HG03103 (cell line): ENCODE data around the gene ZNF436.

Experiments
- ATAC-seq: cut with Tn5 transposase; IDR thresholded peaks from one replicate; pipeline ENCODE4 v1.9.1; 2021; ENCODE audit warnings: low read depth; ENCODE audit not compliant: unreplicated experiment

ZNF436 gene

DNA sequence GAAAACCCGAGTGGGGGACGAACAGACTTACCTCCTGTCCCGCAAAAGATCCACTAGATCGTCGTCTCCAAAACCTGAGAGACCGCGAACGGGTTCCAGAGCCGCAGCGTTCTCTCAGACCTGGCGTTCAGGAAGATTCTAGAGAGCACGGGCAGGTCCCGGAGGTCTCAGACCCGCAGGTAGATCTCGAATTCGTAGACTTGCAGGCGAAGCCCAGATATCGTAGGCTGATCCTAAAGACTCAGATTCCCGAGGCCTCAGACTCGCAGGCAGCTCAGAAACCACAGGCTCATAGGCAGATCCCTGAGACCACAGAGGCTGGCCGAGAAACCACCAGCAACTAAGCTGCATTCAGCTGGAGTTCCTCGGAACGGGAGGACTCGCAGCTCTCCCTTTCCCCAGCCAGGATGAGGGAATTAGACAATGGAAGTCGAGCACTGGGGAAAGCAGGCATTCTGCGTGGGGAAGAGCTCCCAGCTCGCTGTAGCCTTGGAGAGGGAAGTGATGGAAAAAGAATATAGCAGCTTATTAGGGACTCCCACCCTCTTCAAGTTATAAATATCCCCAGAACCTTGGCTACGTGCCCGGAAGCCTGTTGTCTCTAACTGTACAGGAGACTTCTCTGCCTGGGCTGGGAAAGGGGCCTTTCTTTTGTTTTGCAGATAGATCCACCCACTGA is at the start of gene ZNF436:
Gene ZNF436, minus strand, starts transcription at position 502 of the 679 bp plus-strand sequence. CDS start 1,831 bp downstream, outside the sequence.
- no peak for ATAC-seq

DNA sequence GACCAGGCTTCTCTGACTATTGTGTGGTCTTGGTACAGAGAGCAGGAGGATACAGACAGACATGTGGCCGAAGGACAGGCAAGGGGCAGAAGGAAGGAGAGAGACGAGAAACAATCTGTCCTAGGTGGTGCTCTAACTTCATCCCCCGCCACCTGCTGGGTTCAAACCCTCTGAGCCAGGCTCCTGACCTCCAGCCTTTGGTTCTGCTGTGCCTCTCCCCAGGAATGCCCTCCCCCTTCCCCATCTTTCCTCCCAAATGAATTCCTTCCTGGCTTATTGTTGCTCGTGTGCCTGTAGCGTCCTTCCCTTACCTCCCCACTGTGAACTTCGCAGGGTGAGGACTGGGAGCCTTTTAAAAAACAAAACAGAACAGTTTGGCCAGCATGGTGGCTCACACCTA is 49.5 kb upstream of the ZNF436 start:
- ATAC-seq = no peak

- no peak for ATAC-seq
Observed at GRCh38 chr1:23417570-23417969, 47.9 kb upstream of the ZNF436 start.

DNA sequence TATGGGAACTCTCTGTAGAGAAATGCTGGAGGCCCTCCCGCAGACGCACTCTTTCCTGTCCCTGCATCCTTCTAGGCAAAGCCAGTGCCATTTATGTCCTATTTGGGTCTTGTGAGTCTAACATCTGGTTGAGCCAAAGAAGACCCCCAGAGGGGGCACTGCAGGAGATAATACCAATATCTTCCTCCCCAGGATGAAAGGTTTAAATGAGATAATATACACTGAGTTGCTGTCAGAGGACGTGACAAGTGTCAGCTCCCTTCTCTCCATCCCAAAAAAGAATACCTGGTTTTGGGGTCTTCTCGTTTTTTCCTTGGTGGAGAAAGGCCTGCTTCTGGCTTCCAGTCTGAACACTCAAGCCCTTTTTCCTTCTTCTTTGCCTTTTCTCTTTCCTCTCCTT is 47.3 kb upstream of the ZNF436 start:
- ATAC-seq = no peak

GRCh38 chr1:23408797-23409290 is 39.2 kb upstream of the ZNF436 start:
- no peak for ATAC-seq

- ATAC-seq = no peak
Observed at GRCh38 chr1:23407016-23407630, 37.5 kb upstream of the ZNF436 start.

GRCh38 chr1:23405946-23406345 is 36.3 kb upstream of the ZNF436 start:
- ATAC-seq = no peak

GRCh38 chr1:23403735-23404486 is 34.3 kb upstream of the ZNF436 start:
- no peak for ATAC-seq

GRCh38 chr1:23403355-23403734 is 33.7 kb upstream of the ZNF436 start:
- ATAC-seq = no peak

- no peak for ATAC-seq
Observed at GRCh38 chr1:23403038-23403336, 33.4 kb upstream of the ZNF436 start.

GRCh38 chr1:23402286-23403037 is 32.8 kb upstream of the ZNF436 start:
- ATAC-seq = no peak

- ATAC-seq = no peak
Observed at GRCh38 chr1:23401313-23401712, 31.7 kb upstream of the ZNF436 start.

DNA sequence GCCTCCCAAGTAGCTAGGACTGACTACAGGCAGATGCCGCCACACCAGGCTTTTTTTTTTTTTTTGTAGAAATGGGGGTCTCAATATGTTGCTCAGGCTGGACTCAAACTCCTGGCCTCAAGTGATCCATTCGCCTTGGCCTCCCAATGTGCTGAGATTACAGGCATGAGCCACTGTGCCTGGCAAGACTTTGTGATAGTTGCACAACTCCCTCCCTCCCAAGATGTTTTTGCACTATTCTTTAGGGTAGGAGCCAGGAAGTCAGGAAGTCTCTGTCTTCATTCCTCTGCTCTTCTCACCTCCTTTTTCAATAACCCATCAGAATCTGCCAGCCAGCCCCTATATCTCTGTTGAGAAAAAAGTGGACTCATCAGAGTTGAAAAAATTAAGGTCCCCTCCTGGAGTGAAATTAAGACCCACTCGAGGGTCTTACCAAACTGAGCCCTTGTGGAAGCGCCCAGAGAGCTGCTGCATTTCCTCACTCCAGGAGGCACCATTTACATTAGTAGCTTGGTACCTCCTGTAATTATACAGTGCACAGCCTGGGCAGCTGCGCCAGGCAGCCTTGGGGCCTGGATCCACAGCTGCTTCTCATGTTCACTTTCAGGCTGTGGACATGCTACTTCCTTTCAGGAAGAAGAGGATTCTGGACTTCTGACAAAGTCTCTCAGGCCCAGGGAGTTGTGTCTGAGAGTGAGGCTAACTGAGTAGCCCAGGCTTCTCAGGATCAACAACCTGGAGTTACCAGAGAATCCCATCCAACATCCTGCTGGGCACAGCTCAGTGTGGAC is 30.9 kb upstream of the ZNF436 start:
- no peak for ATAC-seq

DNA sequence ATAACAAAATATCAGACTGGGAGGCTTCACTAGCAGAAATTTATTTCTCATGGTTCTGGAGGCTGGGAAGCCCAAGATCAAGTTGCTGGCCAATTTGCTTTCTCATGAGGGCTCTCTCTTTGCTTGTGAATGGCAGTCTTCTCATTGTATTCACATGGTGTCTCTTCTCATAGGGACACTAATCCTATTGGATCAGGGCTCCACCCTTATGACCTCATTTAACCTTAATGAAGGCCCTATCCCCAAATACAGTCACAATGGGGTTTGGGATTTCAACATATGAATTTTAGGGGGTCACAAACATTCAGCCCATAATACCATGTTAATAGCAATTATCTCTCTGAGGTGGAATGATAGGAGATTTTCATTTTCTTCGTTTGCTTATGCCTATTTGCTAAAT is 29.6 kb upstream of the ZNF436 start:
- ATAC-seq = no peak

- ATAC-seq = no peak
Observed at GRCh38 chr1:23397908-23398307, 28.3 kb upstream of the ZNF436 start.

- ATAC-seq = no peak
Observed at GRCh38 chr1:23396380-23396779, 26.7 kb upstream of the ZNF436 start.

- no peak for ATAC-seq
Observed at GRCh38 chr1:23395849-23396248, 26.2 kb upstream of the ZNF436 start.

DNA sequence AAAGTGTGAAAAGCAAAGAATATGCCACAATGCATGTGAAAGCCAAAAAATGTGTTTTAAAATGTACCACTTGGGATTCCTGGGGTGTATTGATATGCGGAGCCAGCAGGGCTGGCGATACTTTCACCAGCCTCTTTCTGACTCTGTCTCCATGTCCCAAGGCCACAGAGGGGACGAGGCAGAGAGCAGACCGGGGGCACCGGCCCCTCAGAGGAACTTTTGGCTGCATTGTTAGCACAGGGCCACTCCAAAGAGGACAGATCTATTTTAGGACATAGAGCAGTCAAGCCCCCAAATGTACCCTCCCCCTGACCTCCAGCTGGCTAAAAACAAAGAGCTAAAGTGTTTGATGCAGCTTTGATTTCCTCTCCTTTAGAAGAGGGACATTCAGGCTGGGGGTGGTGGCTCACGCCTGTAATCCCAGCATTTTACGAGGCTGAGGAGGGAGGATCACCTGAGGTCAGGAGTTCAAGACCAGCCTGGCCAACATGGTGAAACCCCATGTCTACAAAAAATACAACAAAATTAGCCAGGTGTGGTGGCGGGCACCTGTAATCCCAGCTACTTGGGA is 25.6 kb upstream of the ZNF436 start:
- no peak for ATAC-seq

GRCh38 chr1:23394684-23395083 is 25.0 kb upstream of the ZNF436 start:
- ATAC-seq = no peak

DNA sequence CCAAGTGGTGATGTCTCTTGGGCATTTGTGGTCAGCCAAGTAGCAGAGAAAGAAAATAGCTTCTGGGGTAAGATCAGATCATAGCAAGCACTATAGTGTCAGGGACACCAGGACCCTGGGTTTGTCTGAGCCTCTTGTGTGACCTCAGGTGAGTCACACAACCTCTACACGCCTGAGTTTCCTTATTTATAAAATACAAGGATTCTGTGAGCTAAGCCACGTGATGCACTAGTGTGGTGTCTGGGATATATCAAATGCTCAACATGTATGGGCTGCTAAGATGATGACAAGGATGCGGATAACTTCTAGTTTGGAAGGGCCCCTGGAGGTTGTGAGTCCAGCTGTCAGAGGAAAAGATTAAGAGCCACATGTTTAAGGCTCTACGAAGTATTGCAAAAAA is 24.5 kb upstream of the ZNF436 start:
- no peak for ATAC-seq
